ENCODE data around the gene CCL4L2. TPM values are rescaled to one million over a fixed set of nuclear protein-coding genes. Genes with fewer than 3 reads are reported as not detected.
"Not testable (repeated sequence)": the region's sequence is repeated elsewhere in the genome, so short reads cannot be mapped to it uniquely, and the experiment has no call there.

The CCL4L2 gene
- total RNA-seq = not detected
- long read RNA-seq = 0 reads

DNA sequence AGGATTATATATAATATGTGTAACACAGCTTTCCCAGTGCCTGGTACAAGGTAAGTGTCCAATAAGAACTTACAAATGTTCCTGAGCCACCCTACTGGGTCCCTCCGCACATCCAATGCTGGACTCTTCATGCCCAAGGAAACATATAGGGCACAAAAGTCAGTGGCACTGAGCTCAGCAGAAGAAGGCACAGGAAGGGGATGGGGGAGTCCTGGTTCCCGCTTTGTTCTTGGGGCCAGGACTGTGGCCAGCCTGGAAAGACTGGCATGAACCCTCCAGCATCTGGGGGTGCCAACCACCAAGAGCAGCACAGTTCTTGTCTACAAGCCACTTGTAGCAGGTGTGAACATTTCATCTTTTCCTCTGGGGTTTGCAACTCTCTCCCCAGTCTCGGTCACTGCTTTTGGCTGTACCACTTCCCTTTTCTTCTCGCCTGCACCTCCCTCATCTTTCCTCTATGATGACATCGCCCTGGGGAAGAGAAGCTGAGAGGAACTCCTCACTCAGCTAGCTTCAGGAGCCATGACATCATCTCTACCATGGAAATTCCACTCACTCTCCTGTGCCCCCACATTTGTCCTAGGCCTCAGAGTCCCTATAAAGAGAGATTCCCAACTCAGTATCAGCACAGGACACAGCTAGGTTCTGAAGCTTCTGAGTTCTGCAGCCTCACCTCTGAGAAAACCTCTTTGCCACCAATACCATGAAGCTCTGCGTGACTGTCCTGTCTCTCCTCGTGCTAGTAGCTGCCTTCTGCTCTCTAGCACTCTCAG is at the start of gene CCL4L2:
CCL4L2 (plus strand) TSS at position 625 of the 773 bp plus-strand sequence.
- DNase-seq (ENCODE audit: low spot score); intact Hi-C loops (cut with DNase I): not testable (repeated sequence)

- intact Hi-C loops (cut with DNase I); DNase-seq (ENCODE audit: low spot score): not testable (repeated sequence)
Observed at GRCh38 chr17:36168836-36169235, 42.0 kb upstream of the CCL4L2 start.

DNA sequence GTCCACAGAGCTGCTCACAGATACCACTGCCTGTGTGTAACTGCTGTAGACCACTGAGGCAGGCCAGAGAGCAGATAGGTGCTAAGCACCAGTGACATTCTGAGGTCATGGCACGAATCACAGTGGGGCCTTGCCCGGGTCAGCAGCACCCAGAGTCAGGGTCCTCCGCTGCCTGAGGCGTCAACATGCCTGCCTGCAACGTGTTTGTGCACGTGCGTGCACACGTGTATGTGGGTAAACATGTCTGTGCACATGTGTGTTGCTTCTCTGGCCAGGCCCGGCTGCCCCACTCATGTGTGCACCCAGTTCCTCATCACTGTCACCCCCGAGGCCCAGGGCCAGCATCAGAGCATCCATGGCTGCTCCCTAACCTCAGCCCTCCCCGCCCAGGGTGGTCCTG is 34.3 kb upstream of the CCL4L2 start, which contains the start of gene TBC1D3B:
TBC1D3B (minus strand) TSS at position 101 of the 400 bp plus-strand sequence. CDS start 1,586 bp downstream, outside the sequence.
- DNase-seq (ENCODE audit: low spot score); intact Hi-C loops (cut with DNase I): not testable (repeated sequence)

- intact Hi-C loops (cut with DNase I) = loop anchor here (10.0 kb wide), 1 partner anchor 67 kb away; no protein-coding TSS in a partner anchor
- DNase-seq (ENCODE audit: low spot score) = not testable (repeated sequence)
Observed at GRCh38 chr17:36181446-36182175, 29.3 kb upstream of the CCL4L2 start.

GRCh38 chr17:36182176-36183000 is 28.5 kb upstream of the CCL4L2 start:
- intact Hi-C loops (cut with DNase I) = loop anchor here (10.0 kb wide), 1 partner anchor 68 kb away; no protein-coding TSS in a partner anchor
- DNase-seq (ENCODE audit: low spot score) = no peak

GRCh38 chr17:36183001-36183971 is 27.6 kb upstream of the CCL4L2 start:
- no peak for DNase-seq (ENCODE audit: low spot score)
- intact Hi-C loops (cut with DNase I) = loop anchor here (10.0 kb wide), 1 partner anchor 68 kb away; no protein-coding TSS in a partner anchor

DNA sequence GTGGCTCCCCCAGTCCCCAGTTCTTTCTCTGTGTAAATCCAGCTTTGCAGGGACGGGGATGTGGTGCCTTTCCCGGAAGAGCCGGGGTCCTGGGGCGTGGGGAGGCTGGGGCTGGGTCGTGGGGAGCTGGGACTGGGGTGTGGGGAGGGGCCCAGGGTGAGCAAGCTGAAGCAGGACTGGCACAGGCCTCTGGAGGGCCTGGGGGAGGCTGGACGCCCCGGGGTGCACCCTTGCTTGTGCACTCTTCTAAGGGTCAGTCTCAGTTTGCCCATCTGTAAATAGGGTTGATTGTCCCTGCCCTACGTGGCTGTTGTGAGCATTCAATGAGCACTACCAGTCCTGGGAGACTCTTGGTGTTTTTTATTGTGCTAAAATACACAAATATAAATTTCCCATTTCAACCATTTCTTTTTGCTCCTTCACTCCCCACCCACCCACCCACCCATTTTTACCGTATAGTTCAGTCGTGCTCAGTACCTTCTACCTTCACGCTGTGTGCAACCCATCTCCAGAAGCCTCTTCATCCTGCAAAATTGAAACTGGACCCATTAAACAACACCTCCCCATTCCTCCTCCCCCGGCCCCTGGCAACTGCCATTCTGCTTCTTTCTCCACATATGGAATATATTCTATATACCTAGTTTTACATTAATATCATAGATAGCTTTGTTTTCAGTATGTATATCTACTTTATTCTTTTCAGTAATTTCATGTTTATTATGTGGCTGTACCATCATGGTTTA is 26.7 kb upstream of the CCL4L2 start:
- intact Hi-C loops (cut with DNase I) = loop anchor here (10.0 kb wide), 1 partner anchor 69 kb away; no protein-coding TSS in a partner anchor
- DNase-seq (ENCODE audit: low spot score) = no peak

DNA sequence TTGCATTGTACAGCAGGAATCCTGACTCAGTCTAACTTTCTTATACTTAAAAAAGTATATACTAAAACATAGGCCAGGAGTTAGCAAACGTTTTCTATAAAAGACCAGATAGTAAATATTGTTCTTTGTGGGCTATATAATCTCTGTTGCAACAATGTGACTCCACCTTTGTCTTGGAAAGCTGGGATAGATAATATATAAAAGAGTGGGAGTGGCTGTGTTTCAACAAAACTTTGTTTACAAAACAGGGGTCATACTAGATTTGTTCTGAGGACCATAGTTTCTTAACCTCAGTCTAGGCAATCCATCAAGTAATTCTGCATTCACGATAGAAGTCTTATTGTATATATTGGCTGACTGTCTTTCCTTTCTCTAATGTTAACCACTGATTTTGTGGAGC is 25.4 kb upstream of the CCL4L2 start:
- no peak for DNase-seq (ENCODE audit: low spot score)
- intact Hi-C loops (cut with DNase I) = loop anchor here (10.0 kb wide), 1 partner anchor 71 kb away; no protein-coding TSS in a partner anchor

DNA sequence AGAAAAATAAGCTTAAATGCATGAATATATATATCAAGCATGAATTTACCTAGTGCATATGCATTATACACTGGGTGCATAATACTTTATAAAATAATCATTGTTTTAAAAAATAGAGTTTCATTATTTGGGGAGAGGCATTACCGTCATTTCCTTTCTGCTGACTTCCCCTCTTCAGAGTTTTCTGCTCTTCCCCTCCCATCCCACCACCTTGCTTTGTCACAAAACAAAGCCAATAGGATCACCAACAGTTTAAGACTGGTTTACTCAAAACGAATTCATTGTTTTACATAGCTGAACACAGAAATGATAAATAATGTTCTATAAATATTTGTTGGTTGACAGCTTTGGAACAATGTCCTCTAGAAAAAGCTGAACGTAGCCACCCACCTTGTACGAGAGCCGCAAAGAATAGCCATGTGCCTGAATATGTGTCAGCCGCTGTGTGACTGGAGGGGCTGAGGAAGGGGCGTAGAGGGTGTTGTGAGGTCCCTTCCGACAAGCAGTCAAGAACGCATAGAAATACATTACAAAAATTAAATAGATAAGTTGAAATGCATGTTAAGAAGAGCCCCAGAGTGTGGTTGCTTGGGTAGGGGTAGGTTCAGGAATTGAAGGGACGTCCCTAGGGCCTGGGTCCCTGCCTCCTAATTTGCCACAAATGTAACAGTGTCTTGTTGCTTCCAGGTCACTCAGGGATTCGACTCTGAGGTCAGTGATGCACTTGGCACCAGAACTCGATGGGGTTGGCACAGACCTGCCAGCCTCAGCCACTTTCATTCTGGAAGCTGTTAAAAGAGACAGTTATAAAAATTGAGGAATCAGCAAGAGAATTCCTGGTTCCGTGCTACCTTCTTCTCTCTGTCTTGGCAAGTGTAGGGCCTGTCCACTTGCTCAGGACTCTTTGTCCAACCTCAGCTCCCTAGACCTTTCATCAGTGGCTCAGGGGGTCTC is 23.8 kb upstream of the CCL4L2 start:
- intact Hi-C loops (cut with DNase I) = loop anchor here (10.0 kb wide), 1 partner anchor 72 kb away; no protein-coding TSS in a partner anchor
- DNase-seq (ENCODE audit: low spot score) = not testable (repeated sequence)

DNA sequence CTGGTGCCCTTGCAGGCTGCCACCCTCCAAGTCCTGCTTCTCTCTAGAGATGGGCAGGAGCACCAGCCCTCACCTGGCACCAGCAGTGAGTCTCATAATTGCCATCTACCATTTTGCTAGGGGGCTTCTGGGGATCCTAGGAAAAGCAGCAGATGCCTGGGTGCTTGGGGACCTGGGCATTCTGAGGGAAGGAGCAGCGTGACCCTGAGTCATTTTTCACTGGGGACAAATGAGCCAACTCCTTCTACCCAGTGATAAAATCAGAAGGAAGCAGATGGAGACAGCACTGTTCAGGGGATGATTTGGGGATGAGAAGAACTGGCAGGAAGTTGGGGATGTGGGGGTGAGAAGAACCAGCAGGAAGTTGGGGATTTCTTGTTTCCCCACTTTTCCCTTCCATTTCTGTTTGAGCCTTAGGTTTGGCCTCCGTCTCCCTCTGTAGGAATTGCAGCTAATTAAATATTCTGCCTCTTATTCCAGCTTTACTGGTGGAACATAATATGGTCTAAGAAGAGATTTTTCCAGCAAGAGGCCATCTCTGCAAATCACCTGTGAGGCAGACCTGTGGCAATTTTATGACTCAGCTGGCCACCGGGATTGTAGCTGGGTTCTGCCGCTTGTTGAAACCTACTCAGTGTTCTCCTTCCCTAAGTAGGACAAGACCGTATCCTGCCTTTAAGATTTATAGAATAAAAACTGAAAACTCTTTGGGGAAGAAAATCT is 22.8 kb upstream of the CCL4L2 start:
- intact Hi-C loops (cut with DNase I) = loop anchor here (10.0 kb wide), 1 partner anchor 73 kb away; no protein-coding TSS in a partner anchor
- DNase-seq (ENCODE audit: low spot score) = not testable (repeated sequence)

DNA sequence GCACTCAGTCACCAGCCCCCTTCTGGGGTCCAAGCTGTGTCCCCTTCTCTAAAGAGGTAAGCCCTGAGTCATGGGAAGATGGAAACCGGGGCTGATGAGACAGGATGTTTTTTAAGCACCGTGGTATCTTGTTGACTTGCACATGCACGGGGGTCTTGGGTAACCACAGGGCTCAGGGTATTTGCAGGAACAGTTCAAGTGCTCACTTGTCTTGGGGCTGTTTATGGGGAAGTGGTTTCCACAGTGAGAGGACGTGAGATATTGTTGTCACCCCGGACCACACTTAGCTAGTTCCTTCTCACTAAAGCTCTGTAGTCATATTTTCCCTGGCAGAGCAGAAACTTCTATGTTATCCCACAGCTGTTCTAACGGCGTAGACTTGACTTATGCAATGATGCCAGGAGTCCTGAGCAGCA is 22.0 kb upstream of the CCL4L2 start:
- intact Hi-C loops (cut with DNase I) = loop anchor here (10.0 kb wide), 1 partner anchor 74 kb away; no protein-coding TSS in a partner anchor
- DNase-seq (ENCODE audit: low spot score) = no peak

DNA sequence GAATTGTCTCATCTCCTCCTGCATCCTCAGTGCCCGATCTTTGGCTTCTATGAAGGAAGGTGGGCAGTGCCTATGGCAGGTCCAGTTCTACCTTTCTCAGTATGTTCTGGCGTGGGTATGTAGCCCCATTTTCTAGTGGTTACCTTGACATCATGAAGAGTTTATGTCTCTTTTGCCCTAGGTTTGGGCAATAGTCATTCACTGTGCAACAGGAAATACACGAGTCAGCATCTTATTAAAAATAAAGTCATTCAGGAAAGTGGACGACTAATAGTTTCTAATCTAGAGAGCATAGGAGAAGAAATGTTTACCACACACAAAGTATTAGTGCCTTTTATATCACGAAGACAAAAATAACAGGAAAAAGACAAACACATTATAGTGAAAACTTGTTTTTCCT is 20.9 kb upstream of the CCL4L2 start:
- intact Hi-C loops (cut with DNase I) = loop anchor here (10.0 kb wide), 1 partner anchor 75 kb away; no protein-coding TSS in a partner anchor
- DNase-seq (ENCODE audit: low spot score) = not testable (repeated sequence)

- intact Hi-C loops (cut with DNase I); DNase-seq (ENCODE audit: low spot score): not testable (repeated sequence)
Observed at GRCh38 chr17:36190549-36191330, 20.1 kb upstream of the CCL4L2 start.

DNA sequence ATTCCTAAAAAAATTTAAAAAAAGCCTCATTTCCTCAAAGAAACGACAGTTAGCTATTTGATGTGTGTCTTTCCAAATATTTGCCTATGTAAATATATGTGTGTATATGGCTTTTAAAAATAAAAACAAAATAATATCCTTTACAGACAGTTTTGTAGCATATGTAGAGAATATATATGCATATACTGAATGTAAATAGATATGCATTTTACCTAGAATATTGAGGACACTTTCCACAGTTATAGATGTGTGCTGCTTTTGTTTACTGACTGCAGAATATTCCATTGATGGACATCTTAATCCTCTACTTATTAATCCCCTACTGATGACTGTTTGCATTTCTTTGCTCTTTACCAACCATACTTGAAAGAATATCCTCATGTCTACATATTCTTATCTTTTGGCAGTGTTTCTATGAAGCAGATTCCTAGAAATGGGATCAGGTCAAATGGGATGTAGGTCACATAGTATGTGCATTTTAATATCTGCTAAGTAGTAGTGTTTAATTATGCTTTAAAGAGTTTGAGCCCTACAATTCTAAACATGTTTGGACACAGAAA is 17.6 kb upstream of the CCL4L2 start:
- intact Hi-C loops (cut with DNase I) = no loop called here
- DNase-seq (ENCODE audit: low spot score) = no peak

Data from cardiac septum (tissue), 1 donor.